ENCODE measurements around the gene MIER1. TPM values are rescaled to one million over a fixed set of nuclear protein-coding genes. Genes with fewer than 3 reads are reported as not detected.
"Not testable (repeated sequence)": the region's sequence is repeated elsewhere in the genome, so short reads cannot be mapped to it uniquely, and the experiment has no call there.

The MIER1 gene
- total and polyA plus RNA-seq, 10 donors, result 10.3 to 55.8 (median 43.7) TPM

GRCh38 chr1:66951513-66951912 lies 26.7 kb downstream of the MIER1 start:
- no peak for TF ChIP-seq POLR2AphosphoS5 (IDR thresholded peaks at IDR 0.05)
- TF ChIP-seq CTCF (IDR thresholded peaks at IDR 0.05 in 8 of 11, conservative IDR thresholded peaks at IDR 0.05 in 3 of 11), result no peak
- TF ChIP-seq POLR2A (IDR thresholded peaks at IDR 0.05), result no peak

GRCh38 chr1:66954208-66954607 lies 29.4 kb downstream of the MIER1 start:
- Histone ChIP-seq H3K27me3 (replicated peaks in 1 of 7) (no peaks in the 10 kb centered on the region), H3K4me3 (no peak overlapping the region), H3K36me3 (peaks cover 0 to 100% (median 57%) of the 10 kb centered on the region in 6 donors), H3K4me1 (peaks cover 0 to 5% (median 1%) of the 10 kb centered on the region in 6 donors), H3K9me3 (no peaks in the 10 kb centered on the region), H3K27ac (no peak overlapping the region)
- no peak for DNase-seq
- intact Hi-C loops (cut with DNase I; ENCODE audit: low total_unique reads), result no loop called here
- 73 to 81% (median 77%) methylated on average over 4 of the region's 4 CpGs for WGBS, 5 donors
- TF ChIP-seq POLR2AphosphoS5 (IDR thresholded peaks at IDR 0.05) (no peak), CTCF (IDR thresholded peaks at IDR 0.05 in 8 of 11, conservative IDR thresholded peaks at IDR 0.05 in 3 of 11) (no peak), POLR2A (IDR thresholded peaks at IDR 0.05) (no peak)

More at GRCh38 chr1:66951513-66951912, 26.7 kb downstream of the MIER1 start:
- peaks cover 0 to 100% (median 63%) of the 10 kb centered on the region in 6 donors for H3K36me3 ChIP-seq
- H3K4me1 ChIP-seq, result peaks cover 0 to 27% (median 8%) of the 10 kb centered on the region in 6 donors
- no peak overlapping the region for H3K4me3 ChIP-seq
- H3K27ac ChIP-seq, result no peak overlapping the region
- WGBS, 5 donors, result 92 to 95% (median 94%) methylated on average over 6 of the region's 6 CpGs
- H3K27me3 ChIP-seq (replicated peaks in 1 of 7), result no peaks in the 10 kb centered on the region
- no peaks in the 10 kb centered on the region for H3K9me3 ChIP-seq
- intact Hi-C loops (cut with DNase I; ENCODE audit: low total_unique reads), result no loop called here
- no peak for DNase-seq

DNA sequence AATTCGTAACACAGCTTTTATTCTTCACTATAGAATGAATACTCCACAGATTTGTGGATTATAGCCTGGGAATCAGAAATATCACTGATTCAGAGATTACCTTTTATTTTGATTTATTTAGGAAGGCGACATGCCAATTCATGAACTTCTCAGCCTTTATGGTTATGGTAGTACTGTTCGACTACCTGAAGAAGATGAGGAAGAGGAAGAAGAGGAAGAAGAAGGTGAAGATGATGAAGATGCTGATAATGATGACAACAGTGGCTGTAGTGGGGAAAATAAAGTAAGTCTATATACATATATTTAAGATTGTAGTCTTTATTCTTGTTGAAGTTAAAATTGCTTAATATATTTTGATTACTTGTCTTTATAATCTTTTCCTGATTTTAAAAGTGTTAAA lies 33.1 kb downstream of the MIER1 start:
- Histone ChIP-seq H3K4me3 (no peak overlapping the region), H3K9me3 (no peaks in the 10 kb centered on the region), H3K36me3 (peaks cover 0 to 100% (median 64%) of the 10 kb centered on the region in 6 donors), H3K4me1 (peaks cover 0 to 21% (median 2%) of the 10 kb centered on the region in 6 donors), H3K27ac (no peak overlapping the region), H3K27me3 (replicated peaks in 1 of 7) (no peaks in the 10 kb centered on the region)
- 93 to 95% (median 95%) methylated on average over 3 of the region's 3 CpGs for WGBS, 5 donors
- intact Hi-C loops (cut with DNase I; ENCODE audit: low total_unique reads), result no loop called here
- no peak for DNase-seq
- TF ChIP-seq POLR2A (IDR thresholded peaks at IDR 0.05) (no peak), POLR2AphosphoS5 (IDR thresholded peaks at IDR 0.05) (no peak), CTCF (IDR thresholded peaks at IDR 0.05 in 8 of 11, conservative IDR thresholded peaks at IDR 0.05 in 3 of 11) (no peak)

DNA sequence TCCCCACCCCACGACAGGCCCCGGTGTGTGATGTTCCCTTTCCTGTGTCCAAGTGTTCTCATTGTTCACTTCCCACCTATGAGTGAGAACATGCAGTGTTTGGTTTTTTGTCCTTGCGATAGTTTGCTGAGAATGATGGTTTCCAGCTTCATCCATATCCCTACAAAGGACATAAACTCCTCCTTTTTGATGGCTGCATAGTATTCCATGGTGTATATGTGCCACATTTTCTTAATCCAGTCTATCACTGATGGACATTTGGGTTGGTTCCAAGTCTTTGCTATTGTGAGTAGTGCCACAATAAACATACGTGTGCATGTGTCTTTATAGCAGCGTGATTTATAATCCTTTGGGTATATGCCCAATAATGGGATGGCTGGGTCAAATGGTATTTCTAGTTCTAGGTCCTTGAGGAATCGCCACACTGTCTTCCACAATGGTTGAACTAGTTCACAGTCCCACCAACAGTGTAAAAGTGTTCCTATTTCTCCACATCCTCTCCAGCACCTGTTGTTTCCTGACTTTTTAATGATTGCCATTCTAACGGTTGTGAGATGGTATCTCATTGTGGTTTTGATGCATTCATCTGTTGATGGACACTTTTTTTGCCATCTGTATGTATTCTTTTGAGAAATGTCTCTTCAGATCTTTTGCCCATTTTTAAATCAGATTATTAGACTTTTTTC lies 41.5 kb downstream of the MIER1 start:
- H3K36me3 ChIP-seq, result peaks cover 0 to 100% (median 78%) of the 10 kb centered on the region in 6 donors
- H3K27me3 ChIP-seq (replicated peaks in 1 of 7); H3K4me3 ChIP-seq; H3K27ac ChIP-seq; intact Hi-C loops (cut with DNase I; ENCODE audit: low total_unique reads); DNase-seq: not testable (repeated sequence)
- peaks cover 0 to 12% (median 2%) of the 10 kb centered on the region in 8 donors for H3K9me3 ChIP-seq
- peaks cover 0 to 10% (median 0%) of the 10 kb centered on the region in 6 donors for H3K4me1 ChIP-seq
- WGBS, 5 donors, result 87 to 93% (median 91%) methylated on average over 6 to 7 of the region's 7 CpGs
